GM12878 (cell line): Measurements from ENCODE around the gene MYLK3. TPM values are rescaled to one million over a fixed set of nuclear protein-coding genes. Genes with fewer than 3 reads are reported as not detected.

Experiments used
- BACH1 ChIP-seq: fragments of 450-650 bp; IDR thresholded peaks from 2 replicates; pipeline ENCODE4 v1.6.1; 2017; ENCODE audit warnings: mild to moderate bottlenecking, borderline replicate concordance
- CBX5 ChIP-seq: sonication (generic); IDR thresholded peaks from 2 replicates; pipeline ENCODE4 v1.6.1; 2016; ENCODE audit warnings: low read depth, moderate library complexity, mild to moderate bottlenecking, inconsistent platforms
- CHD2 ChIP-seq: IDR thresholded peaks from 2 replicates; pipeline ENCODE4 v1.6.1; 2011; ENCODE audit warnings: low read depth, low read length, improper control_type of control experiment, borderline replicate concordance
- CHD4 ChIP-seq: fragments of 200-600 bp; sonication (generic); IDR thresholded peaks from 2 replicates; pipeline ENCODE4 v1.6.1; 2016; ENCODE audit warnings: mild to moderate bottlenecking
- CREB1 ChIP-seq: IDR thresholded peaks from 2 replicates; pipeline ENCODE4 v1.6.1; 2012; ENCODE audit warnings: low read depth, mild to moderate bottlenecking, inconsistent platforms
- EGR1 ChIP-seq, 2 experiments: IDR thresholded peaks; 1 replicate in 1 of 2; 2 replicates in 1 of 2; pipeline ENCODE4 v1.6.1; 2011 to 2012; ENCODE audit warnings: low read depth in 2 of 2, low read length in 2 of 2, borderline replicate concordance in 1 of 2, mild to moderate bottlenecking in 1 of 2, moderate library complexity in 1 of 2
- IKZF1 ChIP-seq: fragments of 450-650 bp; conservative IDR thresholded peaks from 2 replicates; pipeline ENCODE4 v1.6.1; 2017; ENCODE audit warnings: antibody characterized with exemption, mild to moderate bottlenecking
- IRF4 ChIP-seq: IDR thresholded peaks from 2 replicates; pipeline ENCODE4 v1.6.1; 2011; ENCODE audit warnings: low read depth, low read length
- LARP7 ChIP-seq: fragments of 450-650 bp; IDR thresholded peaks from 2 replicates; pipeline ENCODE4 v1.6.1; 2017; ENCODE audit warnings: mild to moderate bottlenecking
- MTA2 ChIP-seq: fragments of 450-650 bp; IDR thresholded peaks from 2 replicates; pipeline ENCODE4 v1.6.1; 2016; ENCODE audit warnings: low read depth, mild to moderate bottlenecking, moderate library complexity
- NBN ChIP-seq: fragments of 450-650 bp; IDR thresholded peaks from 2 replicates; pipeline ENCODE4 v1.6.1; 2016
- PAX8 ChIP-seq: fragments of 450-650 bp; IDR thresholded peaks from 2 replicates; pipeline ENCODE4 v1.6.1; 2017; ENCODE audit warnings: mild to moderate bottlenecking, moderate library complexity
- PML ChIP-seq: IDR thresholded peaks from 2 replicates; pipeline ENCODE4 v1.6.1; 2012; ENCODE audit warnings: low read length, inconsistent platforms
- POLR2AphosphoS2 ChIP-seq: IDR thresholded peaks from 2 replicates; pipeline ENCODE4 v1.6.1; 2011; ENCODE audit warnings: low read depth, mild to moderate bottlenecking, low read length, improper control_type of control experiment, moderate library complexity
- RB1 ChIP-seq: fragments of 450-650 bp; formaldehyde crosslinking; IDR thresholded peaks from 2 replicates; pipeline ENCODE4 v1.6.1; 2017; ENCODE audit warnings: mild to moderate bottlenecking, borderline replicate concordance
- SMAD1 ChIP-seq: fragments of 450-650 bp; IDR thresholded peaks from 2 replicates; pipeline ENCODE4 v1.6.1; 2018; ENCODE audit warnings: mild to moderate bottlenecking, low read depth; ENCODE audit not compliant: partially characterized antibody
- TAF1 ChIP-seq: IDR thresholded peaks from 2 replicates; pipeline ENCODE4 v1.6.1; 2011; ENCODE audit warnings: mild to moderate bottlenecking, low read depth, low read length, borderline replicate concordance
- TCF12 ChIP-seq: IDR thresholded peaks from 2 replicates; pipeline ENCODE4 v1.6.1; 2011; ENCODE audit warnings: low read depth, mild to moderate bottlenecking, low read length
- YY1 ChIP-seq: IDR thresholded peaks from 2 replicates; pipeline ENCODE4 v1.6.1; 2011; ENCODE audit warnings: low read depth, mild to moderate bottlenecking, low read length
- ZNF274 ChIP-seq: IDR thresholded peaks from one replicate; pipeline ENCODE4 v1.8.0; 2011; ENCODE audit not compliant: insufficient read length, insufficient read depth
- polyA plus RNA-seq, 11 experiments: library from polyadenylated mRNA; depleted of rRNA in 4 of 11; unstranded in 6 of 11; stranded (reverse) in 5 of 11; fragments of >200 nt; fragmentation: Nextera tagmentation in 4 of 11; fragmentation: Illumina TruSeq in 1 of 11; extraction: Ambion mirVana in 4 of 11; extraction: Trizol in 1 of 11; gene quantifications; 1 replicate in 1 of 11; 2 replicates in 10 of 11; pipeline versions ENCODE4 v1.2.1 to v1.2.3, GENCODE V29; 2011 to 2016; ENCODE audit warnings: inconsistent platforms in 2 of 11, missing spikeins in 2 of 11, low read depth in 1 of 11
- total RNA-seq, 4 experiments: library from RNA; depleted of rRNA in 3 of 4; stranded (reverse); fragments of >200 nt in 3 of 4; fragmentation: Illumina TruSeq in 1 of 4; extraction: Trizol in 1 of 4; gene quantifications; 2 replicates each; pipeline versions ENCODE4 v1.2.1 to v1.2.3, GENCODE V29; 2013 to 2021
- TF ChIP-seq, protein P1 (sequence below): IDR thresholded peaks from 2 replicates; pipeline ENCODE4 v1.6.1; 2011; ENCODE audit warnings: borderline replicate concordance, low read depth, mild to moderate bottlenecking, moderate library complexity, low read length; ENCODE audit not compliant: insufficient read depth, poor library complexity, severe bottlenecking
- TF ChIP-seq, protein P2 (sequence below): IDR thresholded peaks from 2 replicates; pipeline ENCODE4 v1.6.1; 2011; ENCODE audit warnings: mild to moderate bottlenecking, low read depth, low read length, moderate library complexity; ENCODE audit not compliant: insufficient replicate concordance
- TF ChIP-seq, protein P3 (sequence below): fragments of 450-650 bp; IDR thresholded peaks from 2 replicates; pipeline ENCODE4 v1.6.1; 2017; ENCODE audit warnings: borderline replicate concordance

Gene MYLK3
- total and polyA plus RNA-seq, 10 of the 15 experiments (the other 5 are each of a cell fraction or from before 2014, with no cell fraction given), result 0.02 to 0.46 (median 0.17) TPM

DNA sequence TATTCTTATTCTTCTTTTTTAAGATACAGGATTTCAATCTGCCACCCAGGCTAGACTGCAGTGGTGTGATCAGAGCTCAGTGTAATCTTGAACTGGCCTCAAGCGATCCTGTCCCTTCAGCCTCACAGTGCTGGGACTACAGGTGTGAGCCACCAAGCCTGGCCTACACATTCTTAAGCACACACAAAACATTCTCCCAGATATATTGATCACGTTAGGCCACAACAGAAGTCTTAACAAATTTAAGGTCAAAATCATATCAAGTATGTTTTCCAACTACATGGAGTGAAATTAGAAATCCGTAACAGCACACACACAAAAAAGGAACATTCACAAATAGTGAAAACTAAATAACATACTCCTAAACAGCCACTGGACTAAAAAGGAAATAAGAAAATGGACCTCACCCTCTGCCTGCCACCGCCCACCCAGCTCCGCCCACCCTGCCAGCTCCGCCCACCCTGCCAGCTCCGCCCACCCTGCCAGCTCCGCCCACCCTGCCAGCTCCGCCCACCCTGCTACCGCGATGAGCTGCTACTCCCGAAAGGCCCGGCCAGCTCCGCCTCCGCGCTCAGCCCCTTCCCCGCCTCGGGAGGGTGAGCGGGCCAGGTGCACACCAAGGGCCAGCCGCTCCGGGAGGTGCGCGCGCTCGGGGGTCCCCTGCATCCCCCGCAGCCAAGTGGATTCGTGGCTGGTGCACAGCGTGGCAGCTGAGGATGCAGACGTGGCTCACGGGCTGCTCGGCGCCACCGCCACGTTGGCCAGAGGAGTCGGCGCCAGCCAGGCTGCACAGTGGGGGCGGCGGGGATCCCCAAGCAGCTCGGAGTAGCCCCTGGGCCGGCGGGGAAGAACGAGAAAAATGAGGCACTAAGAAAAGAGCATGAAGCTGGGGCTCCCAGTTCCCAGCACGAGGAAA lies 41.6 kb upstream of the MYLK3 start (continued):
- TF ChIP-seq LARP7, result peak; percentile 49; the same call in 1 of the 2 replicates
- TF ChIP-seq, protein P1, sequence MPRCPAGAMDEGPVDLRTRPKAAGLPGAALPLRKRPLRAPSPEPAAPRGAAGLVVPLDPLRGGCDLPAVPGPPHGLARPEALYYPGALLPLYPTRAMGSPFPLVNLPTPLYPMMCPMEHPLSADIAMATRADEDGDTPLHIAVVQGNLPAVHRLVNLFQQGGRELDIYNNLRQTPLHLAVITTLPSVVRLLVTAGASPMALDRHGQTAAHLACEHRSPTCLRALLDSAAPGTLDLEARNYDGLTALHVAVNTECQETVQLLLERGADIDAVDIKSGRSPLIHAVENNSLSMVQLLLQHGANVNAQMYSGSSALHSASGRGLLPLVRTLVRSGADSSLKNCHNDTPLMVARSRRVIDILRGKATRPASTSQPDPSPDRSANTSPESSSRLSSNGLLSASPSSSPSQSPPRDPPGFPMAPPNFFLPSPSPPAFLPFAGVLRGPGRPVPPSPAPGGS, result peak; percentile 30
- no peak for TF ChIP-seq ZNF274
- TF ChIP-seq TAF1, result peak; percentile 41; the same call in 1 of the 2 replicates
- no peak for TF ChIP-seq CREB1
- no peak for TF ChIP-seq IRF4
- TF ChIP-seq CBX5, result peak; percentile 33; the same call in 1 of the 2 replicates
- TF ChIP-seq, protein P2, sequence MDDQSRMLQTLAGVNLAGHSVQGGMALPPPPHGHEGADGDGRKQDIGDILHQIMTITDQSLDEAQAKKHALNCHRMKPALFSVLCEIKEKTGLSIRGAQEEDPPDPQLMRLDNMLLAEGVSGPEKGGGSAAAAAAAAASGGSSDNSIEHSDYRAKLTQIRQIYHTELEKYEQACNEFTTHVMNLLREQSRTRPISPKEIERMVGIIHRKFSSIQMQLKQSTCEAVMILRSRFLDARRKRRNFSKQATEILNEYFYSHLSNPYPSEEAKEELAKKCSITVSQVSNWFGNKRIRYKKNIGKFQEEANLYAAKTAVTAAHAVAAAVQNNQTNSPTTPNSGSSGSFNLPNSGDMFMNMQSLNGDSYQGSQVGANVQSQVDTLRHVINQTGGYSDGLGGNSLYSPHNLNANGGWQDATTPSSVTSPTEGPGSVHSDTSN, result no peak
- TF ChIP-seq CHD4, result no peak
- no peak for TF ChIP-seq SMAD1
- TF ChIP-seq POLR2AphosphoS2, result peak; percentile 75
- TF ChIP-seq IKZF1, result peak; percentile 68
- TF ChIP-seq, protein P3, sequence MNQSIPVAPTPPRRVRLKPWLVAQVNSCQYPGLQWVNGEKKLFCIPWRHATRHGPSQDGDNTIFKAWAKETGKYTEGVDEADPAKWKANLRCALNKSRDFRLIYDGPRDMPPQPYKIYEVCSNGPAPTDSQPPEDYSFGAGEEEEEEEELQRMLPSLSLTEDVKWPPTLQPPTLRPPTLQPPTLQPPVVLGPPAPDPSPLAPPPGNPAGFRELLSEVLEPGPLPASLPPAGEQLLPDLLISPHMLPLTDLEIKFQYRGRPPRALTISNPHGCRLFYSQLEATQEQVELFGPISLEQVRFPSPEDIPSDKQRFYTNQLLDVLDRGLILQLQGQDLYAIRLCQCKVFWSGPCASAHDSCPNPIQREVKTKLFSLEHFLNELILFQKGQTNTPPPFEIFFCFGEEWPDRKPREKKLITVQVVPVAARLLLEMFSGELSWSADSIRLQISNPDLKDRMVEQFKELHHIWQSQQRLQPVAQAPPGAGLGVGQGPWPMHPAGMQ, result no peak
- peak; percentile 50; the same call in 1 of the 2 replicates for TF ChIP-seq YY1
- peak in 1 of 2 experiments; percentile 73; a peak in 2 of 3 replicates for TF ChIP-seq EGR1 (IDR thresholded peaks at IDR 0.05; ENCODE audit: borderline replicate concordance in 1 of 2, low read depth in 2 of 2, low read length in 2 of 2)
- no peak for TF ChIP-seq MTA2
- TF ChIP-seq PAX8, result no peak
- TF ChIP-seq BACH1, result peak; percentile 80
- peak; percentile 77; the same call in 1 of the 2 replicates for TF ChIP-seq RB1
- TF ChIP-seq TCF12, result peak; percentile 58
- 0 out of 2 replicates have a peak, but pooled peaks have one; percentile 69 for TF ChIP-seq NBN
- peak; percentile 83 for TF ChIP-seq CHD2
- peak; percentile 79 for TF ChIP-seq PML
